K562 (cell line): Measurements from ENCODE around the gene PDLIM7. TPM values are rescaled to one million over a fixed set of nuclear protein-coding genes. Genes with fewer than 3 reads are reported as not detected.

ENCODE experiments used
- ATF7 ChIP-seq: fragments of 450-650 bp; IDR thresholded peaks from 2 replicates; pipeline ENCODE4 v1.7.1; 2014; ENCODE audit warnings: mild to moderate bottlenecking, moderate library complexity
- GABPB2 ChIP-seq: fragments of 250-450 bp; sonication (Bioruptor Pico); conservative IDR thresholded peaks from 2 replicates; pipeline ENCODE4 v1.5.1; 2021; ENCODE audit warnings: mild to moderate bottlenecking
- HMG20B ChIP-seq: fragments of 250-450 bp; sonication (Bioruptor Pico); IDR thresholded peaks from 2 replicates; pipeline ENCODE4 v1.5.0; 2021; ENCODE audit warnings: mild to moderate bottlenecking
- HNRNPH1 ChIP-seq: fragments of 200-400 bp; formaldehyde crosslinking; optimal IDR thresholded peaks from 2 replicates; pipeline ENCODE3; 2017; ENCODE audit warnings: low read depth, mild to moderate bottlenecking, low read length, moderate library complexity
- HNRNPUL1 ChIP-seq: fragments of 200-400 bp; formaldehyde crosslinking; IDR thresholded peaks from 2 replicates; pipeline ENCODE4 v1.6.1; 2017; ENCODE audit warnings: low read length
- LARP7 ChIP-seq: fragments of 450-650 bp; IDR thresholded peaks from 2 replicates; pipeline ENCODE4 v1.6.1; 2016
- MAZ ChIP-seq, 2 experiments: fragments of 450-650 bp in 1 of 2; sonication (generic) in 1 of 2; formaldehyde crosslinking; IDR thresholded peaks in 1 of 2; conservative IDR thresholded peaks in 1 of 2; 2 replicates each; pipeline versions ENCODE4 v1.4.0 to v1.5.0; 2020; ENCODE audit warnings: mild to moderate bottlenecking in 1 of 2, missing genetic modification reagents in 1 of 2
- NCOR1 ChIP-seq: fragments of 450-650 bp; IDR thresholded peaks from 2 replicates; pipeline ENCODE4 v1.6.1; 2016; ENCODE audit warnings: mild to moderate bottlenecking, moderate library complexity
- NR2C2 ChIP-seq, 2 experiments: fragments of 200-800 bp in 1 of 2; sonication (Bioruptor generic) in 1 of 2; sonication (generic) in 1 of 2; formaldehyde crosslinking in 1 of 2; IDR thresholded peaks; 2 replicates each; pipeline versions ENCODE4 v1.6.1 to v1.8.0; 2016 to 2022; ENCODE audit warnings: mild to moderate bottlenecking in 1 of 2, missing compliant biosample characterization in 1 of 2, missing genetic modification characterization in 1 of 2, missing genetic modification reagents in 1 of 2
- RAD21 ChIP-seq, 2 experiments: fragments of 250-450 bp in 1 of 2; fragments of 450-650 bp in 1 of 2; sonication (Bioruptor Pico) in 1 of 2; formaldehyde crosslinking in 1 of 2; IDR thresholded peaks in 1 of 2; conservative IDR thresholded peaks in 1 of 2; 2 replicates each; pipeline versions ENCODE4 v1.4.0 to v1.8.0; 2020 to 2022; ENCODE audit warnings: mild to moderate bottlenecking in 2 of 2, moderate library complexity in 1 of 2
- YY1 ChIP-seq, 3 experiments: IDR thresholded peaks; 2 replicates each; pipeline ENCODE4 v1.6.1; 2011; ENCODE audit warnings: low read length in 2 of 3, mild to moderate bottlenecking in 2 of 3, moderate library complexity in 2 of 3, borderline replicate concordance in 1 of 3, control low read depth in 1 of 3, low read depth in 1 of 3; ENCODE audit not compliant: insufficient read depth in 3 of 3, insufficient replicate concordance in 2 of 3, control insufficient read depth in 1 of 3, insufficient read length in 1 of 3; ENCODE audit errors: extremely low read depth in 1 of 3
- ZBTB17 ChIP-seq: fragments of 450-650 bp; formaldehyde crosslinking; IDR thresholded peaks from 2 replicates; pipeline ENCODE4 v1.4.0; 2020; ENCODE audit warnings: mild to moderate bottlenecking
- ZFX ChIP-seq: sonication (generic); formaldehyde crosslinking; IDR thresholded peaks from 2 replicates; pipeline ENCODE4 v1.8.0; 2022; ENCODE audit warnings: mild to moderate bottlenecking, missing genetic modification reagents, moderate library complexity
- ZNF75A ChIP-seq: fragments of 450-650 bp; formaldehyde crosslinking; IDR thresholded peaks from 2 replicates; pipeline ENCODE4 v1.4.0; 2020; ENCODE audit warnings: mild to moderate bottlenecking
- ZSCAN29 ChIP-seq: fragments of 450-650 bp; IDR thresholded peaks from 2 replicates; pipeline ENCODE4 v1.6.1; 2017
- polyA plus RNA-seq, 8 experiments: library from polyadenylated mRNA; depleted of rRNA in 4 of 8; stranded (reverse) in 5 of 8; unstranded in 3 of 8; fragments of >200 nt; fragmentation: Nextera tagmentation in 2 of 8; fragmentation: Illumina TruSeq in 1 of 8; extraction: Ambion mirVana in 2 of 8; extraction: Trizol in 1 of 8; gene quantifications; 2 replicates each; pipeline versions ENCODE4 v1.2.1 to v1.2.3, GENCODE V29; 2011 to 2014; ENCODE audit warnings: inconsistent platforms in 1 of 8, missing spikeins in 1 of 8
- total RNA-seq, 7 experiments: library from RNA; depleted of rRNA in 6 of 7; stranded (reverse); fragments of >200 nt in 6 of 7; fragmentation: Illumina TruSeq in 2 of 7; extraction: Trizol in 2 of 7; gene quantifications; 2 replicates each; pipeline versions ENCODE4 v1.2.1 to v1.2.3, GENCODE V29; 2011 to 2021; ENCODE audit warnings: low replicate concordance in 1 of 7
- TF ChIP-seq, protein P1 (sequence below): sonication (generic); formaldehyde crosslinking; IDR thresholded peaks from 2 replicates; pipeline ENCODE4 v1.8.0; 2022; ENCODE audit warnings: missing genetic modification reagents, mild to moderate bottlenecking, moderate library complexity, borderline replicate concordance
- TF ChIP-seq, protein P2 (sequence below): sonication (generic); formaldehyde crosslinking; IDR thresholded peaks from 2 replicates; pipeline ENCODE4 v1.8.0; 2022; ENCODE audit warnings: mild to moderate bottlenecking, low read depth, missing genetic modification reagents
- TF ChIP-seq, protein P3 (sequence below), 3 experiments: IDR thresholded peaks in 2 of 3; conservative IDR thresholded peaks in 1 of 3; 2 replicates each; pipeline ENCODE4 v1.5.1; 2011 to 2012; ENCODE audit warnings: low read length in 3 of 3, mild to moderate bottlenecking in 3 of 3, control low read depth in 2 of 3, improper control_type of control experiment in 1 of 3, inconsistent platforms in 1 of 3, low read depth in 1 of 3, mixed read lengths in 1 of 3, moderate library complexity in 1 of 3; ENCODE audit not compliant: insufficient read depth in 2 of 3
- TF ChIP-seq, protein P4 (sequence below): fragments of 250-450 bp; sonication (Bioruptor Pico); IDR thresholded peaks from 2 replicates; pipeline ENCODE4 v1.9.0; 2021; ENCODE audit warnings: mild to moderate bottlenecking, inconsistent platforms

Gene PDLIM7
- total and polyA plus RNA-seq, 9 of the 15 experiments (the other 6 are each of a cell fraction or from before 2014, with no cell fraction given), result 2.1 to 124 (median 32.6) TPM

DNA sequence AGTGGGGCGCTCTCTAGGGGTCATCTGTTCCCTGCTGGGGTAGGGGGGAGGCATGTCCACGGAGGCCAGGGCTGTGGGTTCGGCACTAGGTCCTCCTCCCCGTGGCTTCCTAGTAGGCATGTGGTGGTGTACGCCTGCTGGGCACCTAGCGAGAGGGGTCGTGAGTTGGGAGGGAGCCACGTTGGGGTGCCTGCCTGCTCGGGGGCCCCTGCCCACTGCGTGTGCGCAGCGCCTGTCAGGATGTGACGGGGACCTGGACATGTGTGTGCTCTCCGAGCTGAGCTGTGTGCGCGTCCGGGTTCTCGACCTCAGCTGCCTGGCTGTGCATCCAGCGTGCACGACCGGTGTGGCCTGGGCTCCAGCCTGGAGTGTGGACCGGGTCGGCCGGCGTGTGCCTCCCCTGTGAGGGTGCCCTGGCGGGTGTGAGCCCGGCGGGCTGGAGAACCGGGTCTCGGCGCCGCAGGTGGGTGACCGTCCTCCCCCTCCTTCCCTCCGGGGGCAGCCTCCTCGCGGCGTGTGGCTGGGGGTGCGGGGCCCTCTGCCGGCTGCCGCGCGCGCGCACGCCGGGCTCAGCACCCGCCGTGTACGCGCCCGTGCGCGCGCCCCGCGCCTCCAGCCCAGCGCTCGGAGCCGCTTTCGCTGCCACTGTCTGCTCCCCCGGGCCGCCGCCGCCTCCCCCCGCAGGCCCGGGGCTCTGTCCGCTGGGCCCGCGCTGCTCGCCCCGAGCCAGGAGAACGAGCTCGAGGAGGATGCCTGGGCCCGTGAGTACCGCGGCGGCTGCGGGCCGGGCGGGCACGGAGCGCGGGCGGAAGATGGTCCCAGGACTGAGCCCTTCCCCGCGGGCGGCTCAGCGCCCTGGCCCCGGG lies 51.0 kb downstream of the PDLIM7 start, which contains the start of gene PRR7 (continued):
- TF ChIP-seq, protein P1, sequence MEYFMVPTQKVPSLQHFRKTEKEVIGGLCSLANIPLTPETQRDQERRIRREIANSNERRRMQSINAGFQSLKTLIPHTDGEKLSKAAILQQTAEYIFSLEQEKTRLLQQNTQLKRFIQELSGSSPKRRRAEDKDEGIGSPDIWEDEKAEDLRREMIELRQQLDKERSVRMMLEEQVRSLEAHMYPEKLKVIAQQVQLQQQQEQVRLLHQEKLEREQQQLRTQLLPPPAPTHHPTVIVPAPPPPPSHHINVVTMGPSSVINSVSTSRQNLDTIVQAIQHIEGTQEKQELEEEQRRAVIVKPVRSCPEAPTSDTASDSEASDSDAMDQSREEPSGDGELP (CRISPR knock-in tag), result peak; percentile 68
- TF ChIP-seq ZFX (CRISPR knock-in tag) (peak; percentile 8; the same call in 1 of the 2 replicates), ZNF75A (no peak), GABPB2 (no peak), RAD21 (CRISPR knock-in tag; conservative IDR thresholded peaks at IDR 0.05 in 1 of 2, IDR thresholded peaks at IDR 0.05 in 1 of 2) (peak; percentile 22; a peak in 2 of 4 replicates), ZBTB17 (CRISPR knock-in tag) (peak; percentile 82), NCOR1 (0 out of 2 replicates have a peak, but pooled peaks have one; percentile 38), HMG20B (CRISPR knock-in tag) (peak; percentile 87; the same call in 1 of the 2 replicates), ZSCAN29 (0 out of 2 replicates have a peak, but pooled peaks have one; percentile 20), HNRNPUL1 (peak; percentile 72; the same call in 1 of the 2 replicates), NR2C2 (CRISPR knock-in tag; IDR thresholded peaks at IDR 0.05) (peak; percentile 74; the same call in 1 of the 2 replicates), NR2C2 (tag; IDR thresholded peaks at IDR 0.05) (no peak), HNRNPH1 (peak; percentile 66), YY1 (IDR thresholded peaks at IDR 0.05; ENCODE audit: borderline replicate concordance in 1 of 3, control insufficient read depth in 1 of 3, extremely low read depth in 1 of 3, insufficient read depth in 3 of 3, insufficient read length in 1 of 3, insufficient replicate concordance in 2 of 3, low read depth in 1 of 3, low read length in 2 of 3) (peak in 1 of 3 experiments; percentile 5), MAZ (CRISPR knock-in tag; conservative IDR thresholded peaks at IDR 0.05 in 1 of 2, IDR thresholded peaks at IDR 0.05 in 1 of 2) (peak; percentile 26 to 81; a peak in 3 of 4 replicates), ATF7 (peak; percentile 26; the same call in 1 of the 2 replicates), LARP7 (no peak)
- TF ChIP-seq, protein P2, sequence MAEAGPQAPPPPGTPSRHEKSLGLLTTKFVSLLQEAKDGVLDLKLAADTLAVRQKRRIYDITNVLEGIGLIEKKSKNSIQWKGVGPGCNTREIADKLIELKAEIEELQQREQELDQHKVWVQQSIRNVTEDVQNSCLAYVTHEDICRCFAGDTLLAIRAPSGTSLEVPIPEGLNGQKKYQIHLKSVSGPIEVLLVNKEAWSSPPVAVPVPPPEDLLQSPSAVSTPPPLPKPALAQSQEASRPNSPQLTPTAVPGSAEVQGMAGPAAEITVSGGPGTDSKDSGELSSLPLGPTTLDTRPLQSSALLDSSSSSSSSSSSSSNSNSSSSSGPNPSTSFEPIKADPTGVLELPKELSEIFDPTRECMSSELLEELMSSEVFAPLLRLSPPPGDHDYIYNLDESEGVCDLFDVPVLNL (CRISPR knock-in tag), result peak; percentile 59; the same call in 1 of the 2 replicates
- TF ChIP-seq, protein P3, sequence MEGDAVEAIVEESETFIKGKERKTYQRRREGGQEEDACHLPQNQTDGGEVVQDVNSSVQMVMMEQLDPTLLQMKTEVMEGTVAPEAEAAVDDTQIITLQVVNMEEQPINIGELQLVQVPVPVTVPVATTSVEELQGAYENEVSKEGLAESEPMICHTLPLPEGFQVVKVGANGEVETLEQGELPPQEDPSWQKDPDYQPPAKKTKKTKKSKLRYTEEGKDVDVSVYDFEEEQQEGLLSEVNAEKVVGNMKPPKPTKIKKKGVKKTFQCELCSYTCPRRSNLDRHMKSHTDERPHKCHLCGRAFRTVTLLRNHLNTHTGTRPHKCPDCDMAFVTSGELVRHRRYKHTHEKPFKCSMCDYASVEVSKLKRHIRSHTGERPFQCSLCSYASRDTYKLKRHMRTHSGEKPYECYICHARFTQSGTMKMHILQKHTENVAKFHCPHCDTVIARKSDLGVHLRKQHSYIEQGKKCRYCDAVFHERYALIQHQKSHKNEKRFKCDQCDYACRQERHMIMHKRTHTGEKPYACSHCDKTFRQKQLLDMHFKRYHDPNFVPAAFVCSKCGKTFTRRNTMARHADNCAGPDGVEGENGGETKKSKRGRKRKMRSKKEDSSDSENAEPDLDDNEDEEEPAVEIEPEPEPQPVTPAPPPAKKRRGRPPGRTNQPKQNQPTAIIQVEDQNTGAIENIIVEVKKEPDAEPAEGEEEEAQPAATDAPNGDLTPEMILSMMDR (IDR thresholded peaks at IDR 0.05 in 2 of 3, conservative IDR thresholded peaks at IDR 0.05 in 1 of 3; ENCODE audit: insufficient read depth in 2 of 3, low read depth in 1 of 3, low read length in 3 of 3), result peak; percentile 11 to 32 (median 17); a peak in 2 of 6 replicates
- TF ChIP-seq, protein P4, sequence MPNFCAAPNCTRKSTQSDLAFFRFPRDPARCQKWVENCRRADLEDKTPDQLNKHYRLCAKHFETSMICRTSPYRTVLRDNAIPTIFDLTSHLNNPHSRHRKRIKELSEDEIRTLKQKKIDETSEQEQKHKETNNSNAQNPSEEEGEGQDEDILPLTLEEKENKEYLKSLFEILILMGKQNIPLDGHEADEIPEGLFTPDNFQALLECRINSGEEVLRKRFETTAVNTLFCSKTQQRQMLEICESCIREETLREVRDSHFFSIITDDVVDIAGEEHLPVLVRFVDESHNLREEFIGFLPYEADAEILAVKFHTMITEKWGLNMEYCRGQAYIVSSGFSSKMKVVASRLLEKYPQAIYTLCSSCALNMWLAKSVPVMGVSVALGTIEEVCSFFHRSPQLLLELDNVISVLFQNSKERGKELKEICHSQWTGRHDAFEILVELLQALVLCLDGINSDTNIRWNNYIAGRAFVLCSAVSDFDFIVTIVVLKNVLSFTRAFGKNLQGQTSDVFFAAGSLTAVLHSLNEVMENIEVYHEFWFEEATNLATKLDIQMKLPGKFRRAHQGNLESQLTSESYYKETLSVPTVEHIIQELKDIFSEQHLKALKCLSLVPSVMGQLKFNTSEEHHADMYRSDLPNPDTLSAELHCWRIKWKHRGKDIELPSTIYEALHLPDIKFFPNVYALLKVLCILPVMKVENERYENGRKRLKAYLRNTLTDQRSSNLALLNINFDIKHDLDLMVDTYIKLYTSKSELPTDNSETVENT (CRISPR knock-in tag), result peak; percentile 68; the same call in 1 of the 2 replicates
